ENCODE measurements around the gene CAST.

CAST gene

GRCh38 chr5:96690861-96691260 lies 28.7 kb downstream of the CAST start:
- no peak for TF ChIP-seq TAF1 (IDR thresholded peaks at IDR 0.05; ENCODE audit: borderline replicate concordance, insufficient read depth, low read length)
- TF ChIP-seq FOXP2 (optimal IDR thresholded peaks at IDR 0.05; ENCODE audit: borderline replicate concordance, extremely low read depth, extremely low read length, insufficient read depth) = no peak
- no peak for TF ChIP-seq REST (IDR thresholded peaks at IDR 0.05; ENCODE audit: insufficient read depth in 1 of 2, low read depth in 2 of 2, low read length in 2 of 2)
- TF ChIP-seq POLR2AphosphoS5 (IDR thresholded peaks at IDR 0.05; ENCODE audit: low read depth, low read length) = no peak
- no peak for TF ChIP-seq SIN3A (IDR thresholded peaks at IDR 0.05; ENCODE audit: borderline replicate concordance, insufficient read depth, low read length)

GRCh38 chr5:96691503-96692303 lies 29.5 kb downstream of the CAST start:
- TF ChIP-seq FOXP2 (optimal IDR thresholded peaks at IDR 0.05; ENCODE audit: borderline replicate concordance, extremely low read depth, extremely low read length, insufficient read depth) (no peak), REST (IDR thresholded peaks at IDR 0.05; ENCODE audit: insufficient read depth in 1 of 2, low read depth in 2 of 2, low read length in 2 of 2) (no peak), SIN3A (IDR thresholded peaks at IDR 0.05; ENCODE audit: borderline replicate concordance, insufficient read depth, low read length) (no peak), TAF1 (IDR thresholded peaks at IDR 0.05; ENCODE audit: borderline replicate concordance, insufficient read depth, low read length) (no peak), POLR2AphosphoS5 (IDR thresholded peaks at IDR 0.05; ENCODE audit: low read depth, low read length) (no peak)

GRCh38 chr5:96692441-96692840 lies 30.3 kb downstream of the CAST start:
- no peak for TF ChIP-seq FOXP2 (optimal IDR thresholded peaks at IDR 0.05; ENCODE audit: borderline replicate concordance, extremely low read depth, extremely low read length, insufficient read depth)
- TF ChIP-seq POLR2AphosphoS5 (IDR thresholded peaks at IDR 0.05; ENCODE audit: low read depth, low read length) = no peak
- no peak for TF ChIP-seq SIN3A (IDR thresholded peaks at IDR 0.05; ENCODE audit: borderline replicate concordance, insufficient read depth, low read length)

GRCh38 chr5:96699186-96699820 lies 37.1 kb downstream of the CAST start:
- TF ChIP-seq POLR2AphosphoS5 (IDR thresholded peaks at IDR 0.05; ENCODE audit: low read depth, low read length) = no peak
- TF ChIP-seq SIN3A (IDR thresholded peaks at IDR 0.05; ENCODE audit: borderline replicate concordance, insufficient read depth, low read length) = no peak
- TF ChIP-seq FOXP2 (optimal IDR thresholded peaks at IDR 0.05; ENCODE audit: borderline replicate concordance, extremely low read depth, extremely low read length, insufficient read depth) = no peak
- no peak for TF ChIP-seq REST (IDR thresholded peaks at IDR 0.05; ENCODE audit: insufficient read depth in 1 of 2, low read depth in 2 of 2, low read length in 2 of 2)
- TF ChIP-seq TAF1 (IDR thresholded peaks at IDR 0.05; ENCODE audit: borderline replicate concordance, insufficient read depth, low read length) = no peak

- TF ChIP-seq POLR2AphosphoS5 (IDR thresholded peaks at IDR 0.05; ENCODE audit: low read depth, low read length) (peak; percentile 69), SIN3A (IDR thresholded peaks at IDR 0.05; ENCODE audit: borderline replicate concordance, insufficient read depth, low read length) (no peak; the same call in 1 of the 2 replicates), FOXP2 (optimal IDR thresholded peaks at IDR 0.05; ENCODE audit: borderline replicate concordance, extremely low read depth, extremely low read length, insufficient read depth) (peak; percentile 65), REST (IDR thresholded peaks at IDR 0.05; ENCODE audit: insufficient read depth in 1 of 2, low read depth in 2 of 2, low read length in 2 of 2) (peak in 1 of 2 experiments; percentile 15; a peak in 1 of 4 replicates), TAF1 (IDR thresholded peaks at IDR 0.05; ENCODE audit: borderline replicate concordance, insufficient read depth, low read length) (peak; percentile 30; the same call in 1 of the 2 replicates)
Measured at GRCh38 chr5:96702503-96703383, 40.6 kb downstream of the CAST start.

All from PFSK-1 (cell line).